Thymus (tissue), 11 donors: ENCODE measurements around the gene FIZ1. TPM values are rescaled to one million over a fixed set of nuclear protein-coding genes. Genes with fewer than 3 reads are reported as not detected.
A peak's percentile ranks its signal among the peaks of the same experiment; 100 is the strongest.

Experiments used
- DNase-seq, 9 donors: peaks; one replicate each; pipeline ENCODE4 v3.0.0-alpha.2; 2013; ENCODE audit warnings: low spot score in 9 of 9, low read depth in 6 of 9, missing footprints in 1 of 9
- H3K27ac ChIP-seq, 2 donors: one replicate each; pipeline ENCODE4 v1.5.1; 2013; ENCODE audit warnings: control low read depth in 1 of 2, low read depth in 1 of 2, low read length in 1 of 2, mild to moderate bottlenecking in 1 of 2, moderate library complexity in 1 of 2
- H3K27me3 ChIP-seq, 2 donors: one replicate each; pipeline ENCODE4 v1.5.1; 2013; ENCODE audit warnings: low read length in 1 of 2; ENCODE audit not compliant: control insufficient read depth in 2 of 2, insufficient read depth in 1 of 2
- H3K36me3 ChIP-seq, 2 donors: one replicate each; pipeline ENCODE4 v1.5.1; 2013; ENCODE audit warnings: low read length in 1 of 2, mild to moderate bottlenecking in 1 of 2, moderate library complexity in 1 of 2; ENCODE audit not compliant: control insufficient read depth in 2 of 2, insufficient read depth in 2 of 2
- H3K4me1 ChIP-seq, 2 donors: one replicate each; pipeline ENCODE4 v1.5.1; 2013; ENCODE audit warnings: low read length in 2 of 2; ENCODE audit not compliant: control insufficient read depth in 2 of 2, insufficient read depth in 2 of 2
- H3K4me3 ChIP-seq, 2 donors: one replicate each; pipeline ENCODE4 v1.5.1; 2013; ENCODE audit warnings: low read length in 2 of 2, control low read depth in 1 of 2, mild to moderate bottlenecking in 1 of 2
- H3K9me3 ChIP-seq, 2 donors: one replicate each; pipeline ENCODE4 v1.5.1; 2013; ENCODE audit warnings: low read length in 1 of 2, mild to moderate bottlenecking in 1 of 2; ENCODE audit not compliant: control insufficient read depth in 2 of 2, insufficient read depth in 1 of 2
- WGBS: extraction: QIAGEN DNeasy Blood & Tissue Kit; methylation state at CpG from one replicate; pipeline ENCODE4 v1.1.7; 2013; 5-methylcytosine and 5-hydroxymethylcytosine counted together
- polyA plus RNA-seq: library from polyadenylated mRNA; stranded (reverse); fragments of 200-250 nt; gene quantifications from one replicate; pipeline ENCODE4 v1.2.3, GENCODE V29; 2013
- total RNA-seq: library from RNA; stranded (reverse); fragments of 120-200 nt; gene quantifications from one replicate; pipeline ENCODE4 v1.2.4, GENCODE V29; 2013
- donor health status: healthy.

The FIZ1 gene
- total and polyA plus RNA-seq, 2 donors = 4.6 to 11.9 TPM

- peaks cover 0 to 7% of the 10 kb centered on the region in 2 donors for H3K9me3 ChIP-seq
- no peaks in the 10 kb centered on the region for H3K27me3 ChIP-seq
- 99% methylated on average over 60 of the region's 60 CpGs for WGBS
- peaks cover 1 to 7% of the 10 kb centered on the region in 2 donors for H3K36me3 ChIP-seq
- no peak for DNase-seq
- no peak overlapping the region for H3K4me3 ChIP-seq
- peaks cover 16 to 49% of the 10 kb centered on the region in 2 donors for H3K4me1 ChIP-seq
- H3K27ac ChIP-seq = no peak overlapping the region
Measured at GRCh38 chr19:55602104-55603001, 3.0 kb upstream of the FIZ1 start.

GRCh38 chr19:55601084-55601483 lies 1.8 kb upstream of the FIZ1 start:
- 89% methylated on average over 4 of the region's 4 CpGs for WGBS
- Histone ChIP-seq H3K9me3 (peaks cover 0 to 7% of the 10 kb centered on the region in 2 donors), H3K27ac (peak overlapping the region; percentile 95 to 97), H3K36me3 (peaks cover 11 to 15% of the 10 kb centered on the region in 2 donors), H3K27me3 (no peaks in the 10 kb centered on the region), H3K4me1 (peaks cover 12 to 38% of the 10 kb centered on the region in 2 donors), H3K4me3 (peak overlapping the region; percentile 61 to 75)
- no peak for DNase-seq

GRCh38 chr19:55600662-55601028 lies 1.3 kb upstream of the FIZ1 start:
- Histone ChIP-seq H3K36me3 (peaks cover 16 to 19% of the 10 kb centered on the region in 2 donors), H3K4me1 (peaks cover 12 to 34% of the 10 kb centered on the region in 2 donors), H3K9me3 (peaks cover 0 to 7% of the 10 kb centered on the region in 2 donors), H3K4me3 (peak overlapping the region; percentile 61 to 75), H3K27me3 (no peaks in the 10 kb centered on the region), H3K27ac (peak overlapping the region; percentile 95 to 97)
- DNase-seq = peak in 1 of 9 donors; percentile 13
- WGBS = 5% methylated on average over 15 of the region's 15 CpGs

GRCh38 chr19:55599842-55600661 lies 735 bp upstream of the FIZ1 start, which contains the start of gene ZNF524:
TSS of gene ZNF524 (plus strand) at chr19:55600288. CDS start at chr19:55602113, 1,825 bp downstream.
- under 1% methylated on average over 95 of the region's 97 CpGs for WGBS
- Histone ChIP-seq H3K27me3 (no peaks in the 10 kb centered on the region), H3K9me3 (peaks cover 0 to 7% of the 10 kb centered on the region in 2 donors), H3K27ac (peak within 1 kb of the TSS; percentile 95 to 100), H3K4me1 (peaks cover 12 to 34% of the 10 kb centered on the region in 2 donors), H3K4me3 (peak within 1 kb of the TSS; percentile 75 to 92), H3K36me3 (peaks cover 21 to 23% of the 10 kb centered on the region in 2 donors)
- DNase-seq = peak; percentile 92 to 99 (median 96)

- H3K4me1 ChIP-seq = peaks cover 7 to 24% of the 10 kb centered on the region in 2 donors
- WGBS = 8% methylated on average over 26 of the region's 26 CpGs
- H3K4me3 ChIP-seq = peak overlapping the region; percentile 75 to 92
- H3K27ac ChIP-seq = peak overlapping the region; percentile 95 to 100
- peak; percentile 72 to 93 (median 83) for DNase-seq
- H3K36me3 ChIP-seq = peaks cover 25 to 28% of the 10 kb centered on the region in 2 donors
- no peaks in the 10 kb centered on the region for H3K27me3 ChIP-seq
- H3K9me3 ChIP-seq = peaks cover 1 to 7% of the 10 kb centered on the region in 2 donors
Measured at GRCh38 chr19:55598719-55599467, 424 bp downstream of the FIZ1 start.

- WGBS = 97% methylated on average over 9 of the region's 9 CpGs
- peaks cover 1 to 7% of the 10 kb centered on the region in 2 donors for H3K9me3 ChIP-seq
- no peaks in the 10 kb centered on the region for H3K27me3 ChIP-seq
- peaks cover 30 to 35% of the 10 kb centered on the region in 2 donors for H3K36me3 ChIP-seq
- peaks cover 7 to 21% of the 10 kb centered on the region in 2 donors for H3K4me1 ChIP-seq
- no peak overlapping the region for H3K4me3 ChIP-seq
- DNase-seq = no peak
- peak overlapping the region in 1 of 2 donors; percentile 8 for H3K27ac ChIP-seq
Measured at GRCh38 chr19:55598034-55598433, 1.3 kb downstream of the FIZ1 start.

- no peak overlapping the region for H3K4me3 ChIP-seq
- H3K4me1 ChIP-seq = peaks cover 7 to 21% of the 10 kb centered on the region in 2 donors
- peaks cover 30 to 38% of the 10 kb centered on the region in 2 donors for H3K36me3 ChIP-seq
- 99% methylated on average over 30 of the region's 30 CpGs for WGBS
- no peaks in the 10 kb centered on the region for H3K27me3 ChIP-seq
- H3K27ac ChIP-seq = no peak overlapping the region
- peaks cover 1 to 7% of the 10 kb centered on the region in 2 donors for H3K9me3 ChIP-seq
- no peak for DNase-seq
Measured at GRCh38 chr19:55597501-55597921, 1.8 kb downstream of the FIZ1 start.

GRCh38 chr19:55596304-55596703 lies 3.0 kb downstream of the FIZ1 start:
- Histone ChIP-seq H3K36me3 (peaks cover 34 to 44% of the 10 kb centered on the region in 2 donors), H3K4me3 (no peak overlapping the region), H3K9me3 (peaks cover 1 to 7% of the 10 kb centered on the region in 2 donors), H3K27ac (no peak overlapping the region), H3K27me3 (no peaks in the 10 kb centered on the region), H3K4me1 (peaks cover 6 to 13% of the 10 kb centered on the region in 2 donors)
- 96% methylated on average over 3 of the region's 3 CpGs for WGBS
- DNase-seq = no peak
